Measurements from ENCODE around the gene ALK. TPM values are rescaled to one million over a fixed set of nuclear protein-coding genes. Genes with fewer than 3 reads are reported as not detected.

Gene ALK
- total RNA-seq, 4 donors from 2014 or later, result 0.66 TPM; not detected in 3

DNA sequence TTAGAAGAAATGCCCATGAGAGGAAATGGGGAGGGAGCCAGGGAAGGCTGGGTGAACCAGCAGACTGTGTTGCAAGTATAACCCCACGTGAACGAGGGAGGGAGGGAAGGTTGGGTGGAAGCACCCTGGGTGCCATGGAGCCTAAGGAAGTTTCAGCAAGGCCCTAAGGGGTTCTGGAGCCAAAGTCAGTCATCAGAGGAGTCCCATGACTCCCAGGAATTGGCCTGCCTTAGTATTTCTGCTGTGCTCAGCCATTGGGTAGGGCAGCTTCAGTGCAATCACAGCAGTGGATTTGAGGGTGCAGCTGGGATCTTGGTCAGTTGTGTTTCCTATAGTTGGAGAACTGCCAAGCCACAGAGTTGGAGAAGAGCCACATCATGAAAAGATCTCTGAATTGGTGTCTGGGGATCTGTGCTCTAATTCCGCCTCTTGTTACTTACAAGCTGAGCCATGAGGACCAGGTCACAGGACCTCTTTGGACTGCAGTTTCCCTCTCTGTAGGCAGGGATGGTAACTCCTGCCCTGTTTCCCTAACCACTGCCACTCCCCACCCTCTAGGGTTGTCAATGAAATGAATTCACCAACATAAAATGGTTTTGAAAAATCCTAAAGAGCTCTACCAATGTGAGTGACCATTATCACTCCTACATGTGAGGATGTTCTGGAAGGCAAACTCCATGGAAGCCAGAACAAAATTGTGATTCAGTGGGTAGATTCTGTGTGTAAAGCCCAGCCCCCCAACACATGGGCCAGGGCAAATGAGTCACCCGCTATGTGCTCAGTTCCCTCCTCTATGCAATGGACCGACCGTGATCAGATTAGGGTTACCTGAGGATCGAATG is 697.3 kb downstream of the ALK start:
- TF ChIP-seq CTCF (IDR thresholded peaks at IDR 0.05) (no peak), POLR2A (IDR thresholded peaks at IDR 0.05) (no peak)
- 52 to 56% methylated on average over 7 of the region's 7 CpGs for WGBS, 2 donors
- no peak overlapping the region for H3K4me3 ChIP-seq (ENCODE audit: low read depth, poor library complexity, severe bottlenecking)
- intact Hi-C loops (cut with DNase I; ENCODE audit: low total_unique reads), result no loop called here
- DNase-seq (ENCODE audit: low spot score in 2 of 2), result peak; percentile 76 to 90

GRCh38 chr2:29223257-29223656 is 698.1 kb downstream of the ALK start:
- 92 to 96% methylated on average over 11 of the region's 11 CpGs for WGBS, 2 donors
- intact Hi-C loops (cut with DNase I; ENCODE audit: low total_unique reads), result no loop called here
- TF ChIP-seq POLR2A (IDR thresholded peaks at IDR 0.05) (no peak), CTCF (IDR thresholded peaks at IDR 0.05) (no peak)
- no peak overlapping the region for H3K4me3 ChIP-seq (ENCODE audit: low read depth, poor library complexity, severe bottlenecking)
- DNase-seq (ENCODE audit: low spot score in 2 of 2), result peak in 1 of 2 donors; percentile 61

DNA sequence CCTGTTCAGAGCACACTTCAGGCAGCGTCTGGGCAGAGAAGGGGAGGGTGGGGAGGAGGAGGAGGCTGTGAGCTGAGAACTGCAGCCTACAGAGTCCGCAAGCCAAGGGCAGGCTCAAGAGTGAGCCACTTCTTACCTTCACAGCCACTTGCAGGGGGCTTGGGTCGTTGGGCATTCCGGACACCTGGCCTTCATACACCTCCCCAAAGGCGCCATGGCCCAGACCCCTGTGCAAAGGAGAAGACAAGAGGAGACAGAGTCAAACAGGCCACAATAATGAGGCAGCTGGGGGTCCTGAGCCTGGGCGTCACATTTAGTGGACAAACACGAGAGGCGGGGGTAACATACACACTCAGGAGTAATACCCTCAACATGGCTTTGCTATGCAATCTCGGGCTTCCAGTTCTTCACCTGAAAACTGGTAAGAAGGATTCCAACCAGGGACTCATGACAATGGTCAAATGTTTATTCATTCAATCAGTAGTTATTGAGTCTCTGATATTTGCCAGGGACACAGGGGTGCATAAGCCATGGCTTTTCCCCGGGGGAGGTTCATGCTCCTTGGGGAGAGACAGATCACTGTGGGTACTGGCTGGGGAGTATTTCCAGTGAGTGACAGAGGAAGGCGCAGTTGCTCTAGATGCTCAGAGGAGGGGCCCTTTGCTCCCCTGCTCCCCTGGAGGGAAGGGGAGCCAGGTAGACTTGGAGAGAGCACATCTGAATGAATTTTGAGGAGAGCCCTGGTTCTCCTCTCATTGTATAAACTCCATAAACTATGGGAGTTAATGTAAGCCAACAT is 698.8 kb downstream of the ALK start:
- WGBS, 2 donors, result 80 to 89% methylated on average over 11 of the region's 11 CpGs

GRCh38 chr2:29220506-29221270 is 700.7 kb downstream of the ALK start:
- H3K4me3 ChIP-seq (ENCODE audit: low read depth, poor library complexity, severe bottlenecking), result no peak overlapping the region
- intact Hi-C loops (cut with DNase I; ENCODE audit: low total_unique reads), result no loop called here
- no peak for TF ChIP-seq CTCF (IDR thresholded peaks at IDR 0.05)
- TF ChIP-seq POLR2A (IDR thresholded peaks at IDR 0.05), result no peak
- DNase-seq (ENCODE audit: low spot score in 2 of 2), result peak in 1 of 2 donors; percentile 79
- WGBS, 2 donors, result 81 to 84% methylated on average over 12 of the region's 12 CpGs

More for the DNA sequence above, 698.8 kb downstream of the ALK start:
- intact Hi-C loops (cut with DNase I; ENCODE audit: low total_unique reads), result no loop called here
- peak in 1 of 2 donors; percentile 72 for DNase-seq (ENCODE audit: low spot score in 2 of 2)
- no peak for TF ChIP-seq CTCF (IDR thresholded peaks at IDR 0.05)
- no peak for TF ChIP-seq POLR2A (IDR thresholded peaks at IDR 0.05)
- H3K4me3 ChIP-seq (ENCODE audit: low read depth, poor library complexity, severe bottlenecking), result no peak overlapping the region

DNA sequence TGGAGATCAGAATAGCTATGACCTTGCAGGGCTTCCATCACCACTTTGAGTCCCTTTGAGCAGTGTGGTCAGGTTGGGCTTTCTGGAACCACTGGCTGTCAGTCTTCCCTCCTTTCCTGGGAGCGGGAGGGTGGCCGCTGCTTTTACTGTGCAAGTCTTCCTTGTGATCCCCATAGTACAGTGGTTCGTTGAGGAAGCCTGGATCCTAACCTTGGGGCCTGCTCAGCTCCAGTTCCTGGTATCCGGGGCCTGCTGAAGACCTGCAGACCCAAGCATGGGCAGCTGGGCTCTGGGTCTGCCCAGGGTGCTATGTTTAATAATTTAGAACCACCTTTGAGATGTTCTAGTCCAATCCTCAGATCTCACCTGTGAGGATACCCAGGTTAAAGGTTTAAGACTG is 702.0 kb downstream of the ALK start:
- 78 to 92% methylated on average over 4 of the region's 4 CpGs for WGBS, 2 donors
- no peak for TF ChIP-seq CTCF (IDR thresholded peaks at IDR 0.05)
- TF ChIP-seq POLR2A (IDR thresholded peaks at IDR 0.05), result no peak
- intact Hi-C loops (cut with DNase I; ENCODE audit: low total_unique reads), result no loop called here
- no peak overlapping the region for H3K4me3 ChIP-seq (ENCODE audit: low read depth, poor library complexity, severe bottlenecking)
- peak in 1 of 2 donors; percentile 32 for DNase-seq (ENCODE audit: low spot score in 2 of 2)
